ENCODE data around the gene ZBTB20.

The ZBTB20 gene

DNA sequence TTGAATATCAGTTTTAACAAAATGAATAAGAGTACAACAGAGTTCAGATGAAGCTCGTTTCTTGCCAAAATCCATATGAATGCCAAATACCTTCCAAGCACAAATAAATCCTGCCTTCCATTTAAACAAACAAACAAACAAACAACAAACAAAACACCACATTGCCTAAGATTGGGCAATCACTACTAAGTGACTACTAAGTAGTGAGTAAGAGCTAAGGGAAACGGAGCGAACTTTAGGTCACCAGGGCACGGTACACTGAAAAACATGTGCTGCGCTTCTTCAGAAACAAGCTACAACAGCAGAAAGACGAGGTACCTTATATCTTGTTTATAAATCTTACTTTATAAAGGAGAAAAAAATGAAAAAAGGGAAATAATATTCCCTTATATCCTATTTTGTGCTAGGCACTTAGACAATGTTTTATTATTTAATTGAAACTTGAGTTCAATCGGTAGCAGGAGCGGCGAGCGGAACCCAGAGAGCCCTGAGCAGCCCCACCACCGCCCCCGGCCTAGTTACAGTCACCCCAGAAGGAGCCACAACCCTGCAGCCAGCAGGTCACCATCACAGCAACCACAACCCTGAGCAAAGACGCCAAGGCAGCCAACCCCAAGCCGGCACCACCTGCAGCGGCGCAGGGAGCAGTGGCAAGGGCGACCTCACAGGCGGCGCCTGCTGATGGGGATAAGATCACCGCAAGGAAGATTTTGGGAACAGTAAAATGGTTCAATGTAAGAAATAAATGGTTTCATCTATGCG is 216.9 kb downstream of the ZBTB20 start:
- TF ChIP-seq, protein P1, sequence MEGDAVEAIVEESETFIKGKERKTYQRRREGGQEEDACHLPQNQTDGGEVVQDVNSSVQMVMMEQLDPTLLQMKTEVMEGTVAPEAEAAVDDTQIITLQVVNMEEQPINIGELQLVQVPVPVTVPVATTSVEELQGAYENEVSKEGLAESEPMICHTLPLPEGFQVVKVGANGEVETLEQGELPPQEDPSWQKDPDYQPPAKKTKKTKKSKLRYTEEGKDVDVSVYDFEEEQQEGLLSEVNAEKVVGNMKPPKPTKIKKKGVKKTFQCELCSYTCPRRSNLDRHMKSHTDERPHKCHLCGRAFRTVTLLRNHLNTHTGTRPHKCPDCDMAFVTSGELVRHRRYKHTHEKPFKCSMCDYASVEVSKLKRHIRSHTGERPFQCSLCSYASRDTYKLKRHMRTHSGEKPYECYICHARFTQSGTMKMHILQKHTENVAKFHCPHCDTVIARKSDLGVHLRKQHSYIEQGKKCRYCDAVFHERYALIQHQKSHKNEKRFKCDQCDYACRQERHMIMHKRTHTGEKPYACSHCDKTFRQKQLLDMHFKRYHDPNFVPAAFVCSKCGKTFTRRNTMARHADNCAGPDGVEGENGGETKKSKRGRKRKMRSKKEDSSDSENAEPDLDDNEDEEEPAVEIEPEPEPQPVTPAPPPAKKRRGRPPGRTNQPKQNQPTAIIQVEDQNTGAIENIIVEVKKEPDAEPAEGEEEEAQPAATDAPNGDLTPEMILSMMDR (conservative IDR thresholded peaks at IDR 0.05; ENCODE audit: low read depth, low read length), result no peak
- H3K4me3 ChIP-seq (ENCODE audit: low read length), result no peak overlapping the region
- DNase-seq (ENCODE audit: low read depth), result no peak

DNA sequence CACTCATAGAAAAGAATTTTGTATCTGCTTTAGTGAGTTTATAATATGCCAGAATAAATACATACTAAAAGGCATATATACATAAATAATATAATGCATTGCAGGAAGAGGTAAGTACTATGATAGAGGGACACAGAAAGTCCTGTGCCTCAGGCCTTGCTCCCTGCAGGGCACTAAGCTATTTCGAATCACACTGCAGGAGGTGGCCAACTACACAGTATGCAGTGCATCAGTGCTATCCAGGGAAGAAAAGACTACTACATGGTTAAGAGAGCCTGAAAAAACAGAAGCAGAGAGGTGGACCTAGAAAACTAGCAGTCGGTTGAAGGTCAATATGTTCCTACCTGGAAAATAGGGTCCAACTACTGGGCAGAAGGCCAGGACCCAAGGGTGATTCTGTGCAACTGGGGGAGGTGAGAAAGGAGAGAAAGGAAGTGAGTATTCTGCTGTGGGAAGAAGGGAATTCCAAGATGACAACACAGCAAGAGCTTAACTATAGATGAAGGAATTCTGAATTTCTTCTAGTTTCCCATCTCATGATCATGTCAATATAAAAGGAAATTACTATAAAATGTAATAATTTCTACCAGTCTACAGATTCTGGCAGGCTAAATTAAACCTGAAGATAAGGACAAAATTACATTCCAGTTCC is 218.0 kb downstream of the ZBTB20 start:
- H3K4me3 ChIP-seq (ENCODE audit: low read length), result no peak overlapping the region
- TF ChIP-seq, protein P1 (conservative IDR thresholded peaks at IDR 0.05; ENCODE audit: low read depth, low read length), result no peak
- no peak for DNase-seq (ENCODE audit: low read depth)

DNA sequence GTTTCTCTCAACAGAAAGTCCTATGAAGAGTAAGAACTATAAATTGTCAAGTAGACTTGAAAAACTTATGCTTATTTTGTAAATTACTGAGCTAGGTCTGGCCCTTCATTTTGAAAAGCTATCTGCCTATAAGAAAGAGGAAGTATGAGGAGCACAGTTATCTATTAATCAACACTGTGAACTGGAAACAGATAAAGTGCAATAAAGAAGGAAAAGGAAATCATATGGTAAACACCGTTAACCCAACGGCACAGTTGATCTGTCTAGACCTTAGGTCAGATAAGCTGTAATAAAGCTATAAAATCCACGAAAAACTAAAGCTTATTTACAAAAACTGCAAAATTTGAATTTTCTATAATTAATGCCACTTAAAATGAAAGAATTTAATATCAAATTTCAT is 242.5 kb downstream of the ZBTB20 start:
- TF ChIP-seq, protein P1 (conservative IDR thresholded peaks at IDR 0.05; ENCODE audit: low read depth, low read length), result no peak
- DNase-seq (ENCODE audit: low read depth), result no peak
- no peak overlapping the region for H3K4me3 ChIP-seq (ENCODE audit: low read length)

DNA sequence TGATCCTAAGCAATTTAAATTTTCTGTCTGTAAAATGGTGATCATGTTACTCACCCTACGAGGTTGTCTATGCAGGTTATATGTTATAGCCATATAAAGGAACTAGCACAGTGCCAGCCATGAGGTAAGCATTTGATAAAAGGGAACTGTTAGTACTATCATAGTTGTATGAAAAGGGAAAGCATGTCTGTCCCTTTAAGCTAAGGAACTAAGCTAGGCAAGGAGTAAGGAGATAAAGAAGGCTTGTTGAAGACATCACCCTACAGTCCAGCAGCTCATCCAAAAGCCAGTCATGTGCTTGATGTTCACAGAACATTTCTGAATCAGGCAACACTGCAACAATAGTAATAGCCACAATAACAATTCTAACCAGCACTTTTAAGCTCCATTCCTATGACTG is 243.9 kb downstream of the ZBTB20 start:
- H3K4me3 ChIP-seq (ENCODE audit: low read length), result no peak overlapping the region
- TF ChIP-seq, protein P1 (conservative IDR thresholded peaks at IDR 0.05; ENCODE audit: low read depth, low read length), result no peak
- DNase-seq (ENCODE audit: low read depth), result no peak

DNA sequence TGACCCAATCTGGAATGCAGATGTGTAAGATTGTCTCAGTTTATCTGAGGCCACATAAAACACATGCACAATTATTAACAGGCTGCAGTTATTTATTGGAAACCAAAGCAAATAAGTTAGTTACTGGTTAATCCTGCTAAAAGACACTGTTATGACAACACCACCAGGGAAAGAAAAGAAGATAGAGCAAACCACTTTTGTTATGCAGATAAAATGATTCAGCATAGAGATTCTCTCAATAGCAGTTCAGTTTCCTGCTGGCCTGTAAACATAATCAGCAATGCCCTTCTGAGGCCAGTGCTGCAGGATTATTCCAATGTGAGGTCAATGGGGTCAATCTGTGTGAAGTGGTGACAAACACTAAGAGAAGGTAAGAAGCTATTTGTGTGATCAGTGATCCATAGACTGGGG is 244.4 kb downstream of the ZBTB20 start:
- H3K4me3 ChIP-seq (ENCODE audit: low read length), result no peak overlapping the region
- TF ChIP-seq, protein P1 (conservative IDR thresholded peaks at IDR 0.05; ENCODE audit: low read depth, low read length), result no peak
- no peak for DNase-seq (ENCODE audit: low read depth)

DNA sequence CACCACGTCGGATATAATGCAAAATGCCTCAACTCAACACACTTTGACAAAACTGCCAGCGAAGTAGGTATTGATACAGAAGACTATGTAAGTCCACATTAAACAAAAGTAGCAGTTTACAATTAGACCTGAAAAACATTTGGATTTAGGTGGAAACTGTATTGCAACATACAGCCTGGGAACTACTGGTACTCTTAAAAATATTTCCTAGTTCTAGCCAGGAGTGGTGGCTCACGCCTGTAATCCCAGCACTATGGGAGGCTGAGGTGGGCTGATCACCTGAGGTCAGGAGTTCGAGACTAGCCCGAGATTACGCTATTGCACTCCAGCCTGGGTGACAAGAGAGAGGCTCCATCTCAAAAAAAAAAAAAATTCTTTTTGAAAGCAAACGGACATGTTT is 246.2 kb downstream of the ZBTB20 start:
- TF ChIP-seq, protein P1 (conservative IDR thresholded peaks at IDR 0.05; ENCODE audit: low read depth, low read length), result no peak
- no peak for DNase-seq (ENCODE audit: low read depth)
- no peak overlapping the region for H3K4me3 ChIP-seq (ENCODE audit: low read length)
